Memory B cell (primary cell): ENCODE measurements around the gene IL13RA1.
"Not testable (repeated sequence)": the region's sequence is repeated elsewhere in the genome, so short reads cannot be mapped to it uniquely, and the experiment has no call there.

Experiments used
- ATAC-seq: fragments of 150-1000 bp; cut with Tn5 transposase; 2 replicates; pipeline ENCODE4 v1.10.0; 2021; ENCODE audit warnings: low read depth, mild to moderate bottlenecking, moderate library complexity
- DNase-seq, 2 donors: peaks; one replicate each; pipeline ENCODE4 v3.0.0; 2022; ENCODE audit warnings: low spot score in 2 of 2
- H3K27ac Mint-ChIP-seq: one replicate; pipeline ENCODE4 v1.8.0; 2022; ENCODE audit warnings: mild to moderate bottlenecking, moderate library complexity, mixed read lengths
- H3K27me3 Mint-ChIP-seq: one replicate; pipeline ENCODE4 v1.8.0; 2022; ENCODE audit warnings: mixed read lengths
- H3K36me3 Mint-ChIP-seq: one replicate; pipeline ENCODE4 v1.8.0; 2022; ENCODE audit warnings: mild to moderate bottlenecking, mixed read lengths
- H3K4me1 Mint-ChIP-seq: one replicate; pipeline ENCODE4 v1.8.0; 2022; ENCODE audit warnings: mixed read lengths
- H3K4me3 Mint-ChIP-seq: one replicate; pipeline ENCODE4 v1.8.0; 2022; ENCODE audit warnings: mild to moderate bottlenecking, moderate library complexity, mixed read lengths
- H3K9me3 Mint-ChIP-seq: one replicate; pipeline ENCODE4 v1.8.0; 2022; ENCODE audit warnings: mixed read lengths

IL13RA1 gene

GRCh38 chrX:118726887-118727685, at the start of gene IL13RA1:
Gene IL13RA1, plus strand, starts transcription at chrX:118727606. Its CDS starts 33 bp downstream, at chrX:118727639.
- no peaks in the 10 kb centered on the region for H3K36me3 Mint-ChIP-seq
- no peaks in the 10 kb centered on the region for H3K27me3 Mint-ChIP-seq
- ATAC-seq (peak; percentile 33), DNase-seq (peak in 1 of 2 donors; percentile 32)
- peaks cover 39% of the 10 kb centered on the region for H3K4me1 Mint-ChIP-seq
- peak within 1 kb of the TSS; percentile 81 for H3K27ac Mint-ChIP-seq
- H3K4me3 Mint-ChIP-seq: peak within 1 kb of the TSS; percentile 72
- H3K9me3 Mint-ChIP-seq: no peaks in the 10 kb centered on the region

DNA sequence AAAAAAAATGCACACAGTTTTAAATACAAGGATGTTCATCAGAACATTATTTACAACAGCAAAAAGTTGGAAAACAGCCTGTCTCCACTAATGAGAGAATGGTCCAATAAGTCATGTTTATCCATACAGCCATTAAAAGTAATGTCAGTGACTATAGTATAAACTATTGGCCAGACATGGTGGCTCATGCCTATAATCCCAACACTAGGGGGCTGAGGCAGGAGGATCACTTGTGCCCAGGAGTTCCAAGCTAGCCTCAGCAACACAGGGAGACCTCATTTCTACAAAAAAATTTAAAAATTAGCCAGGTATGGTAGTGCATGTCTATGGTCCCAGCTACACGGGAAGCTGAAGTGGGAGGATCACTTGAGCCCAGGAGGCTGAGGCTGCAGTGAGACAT, 48.1 kb upstream of the IL13RA1 start:
- Mint-ChIP-seq H3K27me3 (no peaks in the 10 kb centered on the region), H3K27ac (no peak overlapping the region), H3K4me1 (no peaks in the 10 kb centered on the region), H3K9me3 (no peaks in the 10 kb centered on the region), H3K4me3 (no peak overlapping the region), H3K36me3 (peaks cover 4% of the 10 kb centered on the region)
- ATAC-seq (no peak), DNase-seq (no peak)

- Mint-ChIP-seq H3K4me1 (no peaks in the 10 kb centered on the region), H3K27ac (peak overlapping the region; percentile 75), H3K27me3 (no peaks in the 10 kb centered on the region), H3K9me3 (no peaks in the 10 kb centered on the region), H3K4me3 (no peak overlapping the region), H3K36me3 (peaks cover 4% of the 10 kb centered on the region)
- ATAC-seq (no peak), DNase-seq (no peak)
These were observed 45.0 kb upstream of the IL13RA1 start for GRCh38 chrX:118682258-118683014.

DNA sequence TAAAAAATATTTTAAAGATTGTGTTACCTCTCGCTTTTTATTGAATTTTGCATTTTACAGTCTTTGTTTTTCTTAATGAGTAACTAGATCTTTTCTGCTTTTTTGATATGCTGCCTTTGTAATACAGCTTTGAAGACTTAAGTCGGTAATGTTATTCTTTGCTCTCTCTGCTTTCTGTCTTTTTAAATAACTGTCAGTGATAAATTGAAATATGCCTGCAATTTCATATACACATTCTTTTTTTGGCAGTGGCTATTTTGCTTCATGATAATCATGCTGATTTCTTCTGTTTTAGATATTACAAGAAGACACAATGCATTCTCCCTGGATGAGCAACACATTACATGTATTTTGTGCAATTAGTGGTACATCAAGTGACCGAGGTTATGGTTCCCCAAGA, 42.0 kb upstream of the IL13RA1 start:
- DNase-seq (no peak), ATAC-seq (no peak)
- H3K36me3 Mint-ChIP-seq: peaks cover 10% of the 10 kb centered on the region
- no peak overlapping the region for H3K4me3 Mint-ChIP-seq
- H3K4me1 Mint-ChIP-seq: peaks cover 2% of the 10 kb centered on the region
- H3K27ac Mint-ChIP-seq: no peak overlapping the region
- no peaks in the 10 kb centered on the region for H3K9me3 Mint-ChIP-seq
- no peaks in the 10 kb centered on the region for H3K27me3 Mint-ChIP-seq

DNA sequence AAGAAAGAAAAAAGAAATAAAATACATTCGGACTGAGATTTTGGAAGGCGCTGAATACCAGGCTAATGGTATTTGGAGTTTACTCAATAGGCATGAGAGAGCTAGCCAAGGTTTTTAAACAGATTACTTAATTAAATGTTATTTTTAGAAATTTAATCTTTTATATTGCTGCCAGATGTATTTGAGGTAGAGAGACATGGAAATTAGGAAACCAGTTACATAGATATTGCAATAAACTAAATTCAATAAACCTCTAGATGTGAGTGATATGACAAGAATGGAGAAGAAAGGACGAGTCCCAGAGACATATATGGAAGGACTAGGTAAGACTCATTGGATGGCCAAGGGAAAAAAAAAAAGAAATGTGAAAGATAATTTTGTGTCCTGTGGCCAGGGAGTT, 38.5 kb upstream of the IL13RA1 start:
- Mint-ChIP-seq H3K4me3 (no peak overlapping the region), H3K27me3 (no peaks in the 10 kb centered on the region), H3K4me1 (peaks cover 2% of the 10 kb centered on the region), H3K9me3 (no peaks in the 10 kb centered on the region), H3K27ac (no peak overlapping the region), H3K36me3 (peaks cover 8% of the 10 kb centered on the region)
- no peak for ATAC-seq
- DNase-seq: no peak

GRCh38 chrX:118693843-118694242, 33.6 kb upstream of the IL13RA1 start:
- H3K9me3 Mint-ChIP-seq: no peaks in the 10 kb centered on the region
- peaks cover 7% of the 10 kb centered on the region for H3K36me3 Mint-ChIP-seq
- H3K27me3 Mint-ChIP-seq: no peaks in the 10 kb centered on the region
- H3K4me1 Mint-ChIP-seq: peaks cover 13% of the 10 kb centered on the region
- H3K4me3 Mint-ChIP-seq: no peak overlapping the region
- DNase-seq (no peak), ATAC-seq (no peak)
- H3K27ac Mint-ChIP-seq: peak overlapping the region; percentile 8

- H3K27ac Mint-ChIP-seq: no peak overlapping the region
- H3K36me3 Mint-ChIP-seq: peaks cover 5% of the 10 kb centered on the region
- no peak overlapping the region for H3K4me3 Mint-ChIP-seq
- no peaks in the 10 kb centered on the region for H3K27me3 Mint-ChIP-seq
- ATAC-seq (no peak), DNase-seq (no peak)
- H3K9me3 Mint-ChIP-seq: no peaks in the 10 kb centered on the region
- peaks cover 18% of the 10 kb centered on the region for H3K4me1 Mint-ChIP-seq
These were observed 32.8 kb upstream of the IL13RA1 start for GRCh38 chrX:118694638-118695037.

- Mint-ChIP-seq H3K27me3 (no peaks in the 10 kb centered on the region), H3K27ac (peak overlapping the region; percentile 72), H3K4me1 (peaks cover 18% of the 10 kb centered on the region), H3K36me3 (peaks cover 2% of the 10 kb centered on the region), H3K9me3 (no peaks in the 10 kb centered on the region), H3K4me3 (no peak overlapping the region)
- ATAC-seq: peak; percentile 77
- no peak for DNase-seq
These were observed 28.8 kb upstream of the IL13RA1 start for GRCh38 chrX:118698516-118699170.

DNA sequence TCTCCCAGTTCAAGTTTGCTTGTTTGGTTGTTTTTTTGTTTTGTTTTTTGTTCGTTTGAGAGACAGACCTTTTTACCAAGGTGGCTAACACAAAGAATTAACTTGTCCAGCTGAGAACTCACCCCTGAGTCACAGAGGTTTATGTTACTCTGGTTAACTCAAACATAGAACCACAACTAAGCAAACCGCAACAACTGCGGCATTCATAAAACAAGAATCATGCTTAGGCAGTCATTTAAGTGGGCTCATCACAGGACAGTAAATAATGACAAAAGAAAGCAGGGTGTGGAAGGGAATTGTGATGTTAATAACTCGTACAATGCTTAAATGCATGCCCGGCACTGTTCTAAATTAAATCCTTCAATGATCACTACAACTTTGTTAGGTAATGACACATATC, 24.7 kb upstream of the IL13RA1 start:
- H3K4me1 Mint-ChIP-seq: peaks cover 13% of the 10 kb centered on the region
- H3K36me3 Mint-ChIP-seq: no peaks in the 10 kb centered on the region
- DNase-seq: no peak
- no peaks in the 10 kb centered on the region for H3K27me3 Mint-ChIP-seq
- no peaks in the 10 kb centered on the region for H3K9me3 Mint-ChIP-seq
- H3K4me3 Mint-ChIP-seq: no peak overlapping the region
- no peak overlapping the region for H3K27ac Mint-ChIP-seq
- no peak for ATAC-seq

DNA sequence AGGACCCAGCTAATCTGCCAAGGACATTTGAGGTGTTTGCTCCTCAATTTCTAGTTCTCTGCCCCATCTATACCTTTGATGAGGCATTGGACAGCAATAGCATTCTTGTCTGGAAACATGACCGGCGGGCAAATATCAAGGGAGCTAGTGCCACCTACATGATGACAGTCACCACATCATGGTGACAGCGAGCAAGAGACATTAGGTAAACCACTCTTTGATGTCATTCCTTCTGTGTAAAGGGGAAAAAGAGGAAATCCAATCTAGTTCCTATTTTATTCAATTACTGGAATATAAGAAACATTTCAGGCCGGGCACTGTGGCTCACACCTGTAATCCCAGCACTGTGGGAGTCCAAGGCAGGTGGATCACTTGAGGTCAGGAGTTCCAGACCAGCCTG, 20.7 kb upstream of the IL13RA1 start:
- H3K4me3 Mint-ChIP-seq: no peak overlapping the region
- H3K36me3 Mint-ChIP-seq: no peaks in the 10 kb centered on the region
- ATAC-seq: no peak
- peaks cover 9% of the 10 kb centered on the region for H3K4me1 Mint-ChIP-seq
- no peak for DNase-seq
- H3K27ac Mint-ChIP-seq: no peak overlapping the region
- H3K27me3 Mint-ChIP-seq: no peaks in the 10 kb centered on the region
- no peaks in the 10 kb centered on the region for H3K9me3 Mint-ChIP-seq

GRCh38 chrX:118714521-118714920, 12.9 kb upstream of the IL13RA1 start:
- no peaks in the 10 kb centered on the region for H3K36me3 Mint-ChIP-seq
- ATAC-seq: no peak
- DNase-seq: no peak
- no peak overlapping the region for H3K27ac Mint-ChIP-seq
- H3K4me1 Mint-ChIP-seq: peaks cover 22% of the 10 kb centered on the region
- no peaks in the 10 kb centered on the region for H3K9me3 Mint-ChIP-seq
- H3K4me3 Mint-ChIP-seq: no peak overlapping the region
- H3K27me3 Mint-ChIP-seq: no peaks in the 10 kb centered on the region

DNA sequence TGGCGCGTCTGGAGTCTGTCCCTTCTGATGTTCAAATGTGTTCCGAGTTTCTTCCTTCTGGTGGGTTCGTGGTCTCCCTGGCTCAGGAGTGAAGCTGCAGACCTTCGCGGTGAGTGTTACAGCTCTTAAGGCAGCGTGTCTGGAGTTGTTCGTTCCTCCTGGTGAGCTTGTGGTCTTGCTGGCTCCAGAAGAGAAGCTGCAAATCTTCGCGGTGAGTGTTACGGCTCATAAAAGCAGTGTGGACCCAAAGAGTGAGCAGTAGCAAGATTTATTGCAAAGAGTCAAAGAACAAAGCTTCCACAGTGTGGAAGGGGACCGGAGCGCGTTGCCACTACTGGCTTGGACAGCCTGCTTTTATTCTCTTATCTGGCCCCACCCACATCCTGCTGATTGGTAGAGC, 11.5 kb upstream of the IL13RA1 start:
- H3K27ac Mint-ChIP-seq: peak overlapping the region; percentile 68
- not testable (repeated sequence) for H3K4me3 Mint-ChIP-seq, DNase-seq

DNA sequence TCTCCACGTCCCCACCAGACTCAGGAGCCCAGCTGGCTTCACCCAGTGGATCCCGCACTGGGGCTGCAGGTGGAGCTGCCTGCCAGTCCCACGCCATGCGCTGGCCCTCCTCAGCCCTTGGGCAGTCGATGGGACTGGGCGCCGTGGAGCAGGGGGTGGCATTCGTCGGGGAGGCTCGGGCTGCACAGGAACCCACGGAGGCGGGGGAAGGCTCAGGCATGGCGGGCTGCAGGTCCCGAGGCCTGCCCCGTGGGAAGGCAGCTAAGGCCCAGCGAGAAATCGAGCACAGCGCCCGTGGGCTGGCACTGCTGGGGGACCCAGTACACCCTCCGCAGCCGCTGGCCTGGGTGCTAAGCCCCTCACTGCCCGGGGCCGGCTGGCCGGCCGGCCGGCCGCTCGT, 10.6 kb upstream of the IL13RA1 start:
- H3K27me3 Mint-ChIP-seq, ATAC-seq, H3K27ac Mint-ChIP-seq, H3K36me3 Mint-ChIP-seq, H3K9me3 Mint-ChIP-seq, H3K4me3 Mint-ChIP-seq, DNase-seq: not testable (repeated sequence)
- peaks cover 27% of the 10 kb centered on the region for H3K4me1 Mint-ChIP-seq

More for the DNA sequence above, 11.5 kb upstream of the IL13RA1 start:
- not testable (repeated sequence) for H3K36me3 Mint-ChIP-seq, ATAC-seq, H3K27me3 Mint-ChIP-seq, H3K9me3 Mint-ChIP-seq
- peaks cover 24% of the 10 kb centered on the region for H3K4me1 Mint-ChIP-seq
